Progenitor cell of endocrine pancreas (in vitro differentiated cells): ENCODE data around the gene MAML2. TPM values are rescaled to one million over a fixed set of nuclear protein-coding genes. Genes with fewer than 3 reads are reported as not detected.

Experiments
- DNase-seq: peaks from one replicate; pipeline ENCODE4 v3.0.0; 2021; ENCODE audit warnings: low spot score; ENCODE audit not compliant: unreplicated experiment
- H3K27ac Mint-ChIP-seq: 2 replicates; pipeline ENCODE4 v1.8.0; 2021; ENCODE audit warnings: mild to moderate bottlenecking, moderate library complexity, mixed read lengths
- H3K27me3 Mint-ChIP-seq: 2 replicates; pipeline ENCODE4 v1.8.0; 2021; ENCODE audit warnings: mixed read lengths
- H3K36me3 Mint-ChIP-seq: 2 replicates; pipeline ENCODE4 v1.8.0; 2022; ENCODE audit warnings: mixed read lengths; ENCODE audit not compliant: insufficient read depth
- H3K4me1 Mint-ChIP-seq: 2 replicates; pipeline ENCODE4 v1.8.0; 2021; ENCODE audit warnings: low read depth, mixed read lengths
- H3K4me3 Mint-ChIP-seq: 2 replicates; pipeline ENCODE4 v1.8.0; 2021; ENCODE audit warnings: low read depth, mild to moderate bottlenecking, moderate library complexity, mixed read lengths
- H3K9me3 Mint-ChIP-seq: 2 replicates; pipeline ENCODE4 v1.8.0; 2021; ENCODE audit warnings: low read depth, mixed read lengths
- CTCF ChIP-seq: fragments of 200-600 bp; sonication (generic); IDR thresholded peaks from one replicate; pipeline ENCODE4 v1.5.0; 2021; ENCODE audit warnings: antibody characterized with exemption, mild to moderate bottlenecking; ENCODE audit not compliant: unreplicated experiment
- total RNA-seq: library from RNA; stranded (reverse); gene quantifications from 2 replicates; pipeline ENCODE4 v1.2.1, GENCODE V29; 2021

MAML2 gene
- total RNA-seq, 1 donor from 2014 or later = 17.6 TPM

GRCh38 chr11:96061069-96061468 is 281.9 kb downstream of the MAML2 start:
- TF ChIP-seq CTCF = no peak
- Mint-ChIP-seq H3K4me1 (peaks cover 15% of the 10 kb centered on the region), H3K27ac (no peak overlapping the region), H3K36me3 (peaks cover 3% of the 10 kb centered on the region), H3K9me3 (peaks cover 8% of the 10 kb centered on the region), H3K4me3 (no peak overlapping the region), H3K27me3 (no peaks in the 10 kb centered on the region)
- DNase-seq = no peak

- no peak for TF ChIP-seq CTCF
- Mint-ChIP-seq H3K4me1 (peaks cover 35% of the 10 kb centered on the region), H3K9me3 (peaks cover 14% of the 10 kb centered on the region), H3K27ac (no peak overlapping the region), H3K4me3 (no peak overlapping the region), H3K36me3 (peaks cover 6% of the 10 kb centered on the region), H3K27me3 (no peaks in the 10 kb centered on the region)
- DNase-seq = no peak
Measured at GRCh38 chr11:96057502-96057901, 285.5 kb downstream of the MAML2 start.

- Mint-ChIP-seq H3K4me1 (peaks cover 39% of the 10 kb centered on the region), H3K27me3 (no peaks in the 10 kb centered on the region), H3K27ac (no peak overlapping the region), H3K4me3 (no peak overlapping the region), H3K36me3 (peaks cover 6% of the 10 kb centered on the region), H3K9me3 (peaks cover 14% of the 10 kb centered on the region)
- no peak for DNase-seq
- no peak for TF ChIP-seq CTCF
Measured at GRCh38 chr11:96056576-96056975, 286.4 kb downstream of the MAML2 start.

DNA sequence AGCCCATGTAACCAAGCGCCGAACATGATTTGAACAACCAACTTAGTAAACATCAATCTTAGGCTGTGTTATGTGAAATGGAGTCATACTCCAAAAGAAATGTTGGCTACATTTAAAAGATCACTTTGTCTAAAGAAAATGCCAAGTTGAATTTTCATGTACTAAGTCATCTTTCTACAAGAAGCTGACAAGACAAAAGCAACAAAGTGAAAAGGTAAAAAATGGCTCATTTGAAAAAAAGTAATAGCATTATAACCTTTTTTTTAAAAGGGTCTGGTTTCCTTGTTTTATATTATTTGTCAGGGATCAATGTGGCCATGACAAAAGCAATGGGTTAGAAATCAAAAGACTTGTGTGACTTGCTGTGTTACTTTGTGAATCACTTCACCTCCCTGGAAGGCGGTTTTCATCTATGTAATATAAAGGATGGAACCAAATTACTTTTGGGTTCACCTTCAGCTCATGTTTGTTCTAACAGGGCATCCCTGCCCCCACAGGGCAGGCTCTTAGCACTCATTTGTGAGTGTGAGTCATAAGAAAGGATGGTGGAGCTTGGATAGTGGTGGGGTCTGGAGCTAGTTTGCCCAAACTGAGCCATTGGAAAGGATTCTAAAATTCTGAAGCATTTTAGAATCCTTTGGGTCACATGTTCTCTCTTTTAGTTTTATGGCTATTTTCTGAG is 287.1 kb downstream of the MAML2 start:
- H3K4me1 Mint-ChIP-seq = peaks cover 43% of the 10 kb centered on the region
- no peak for TF ChIP-seq CTCF

GRCh38 chr11:96054870-96055705 is 287.9 kb downstream of the MAML2 start:
- Mint-ChIP-seq H3K27ac (peak overlapping the region; percentile 68), H3K4me3 (no peak overlapping the region), H3K4me1 (peaks cover 51% of the 10 kb centered on the region), H3K36me3 (peaks cover 6% of the 10 kb centered on the region), H3K27me3 (no peaks in the 10 kb centered on the region), H3K9me3 (peaks cover 14% of the 10 kb centered on the region)
- no peak for DNase-seq
- peak; percentile 67 for TF ChIP-seq CTCF

More for the DNA sequence above, 287.1 kb downstream of the MAML2 start:
- no peak overlapping the region for H3K4me3 Mint-ChIP-seq
- peaks cover 14% of the 10 kb centered on the region for H3K9me3 Mint-ChIP-seq
- H3K27me3 Mint-ChIP-seq = no peaks in the 10 kb centered on the region
- H3K36me3 Mint-ChIP-seq = peaks cover 6% of the 10 kb centered on the region
- no peak for DNase-seq
- H3K27ac Mint-ChIP-seq = peak overlapping the region; percentile 68
